Measurements from ENCODE around the gene CPO.

CPO gene

DNA sequence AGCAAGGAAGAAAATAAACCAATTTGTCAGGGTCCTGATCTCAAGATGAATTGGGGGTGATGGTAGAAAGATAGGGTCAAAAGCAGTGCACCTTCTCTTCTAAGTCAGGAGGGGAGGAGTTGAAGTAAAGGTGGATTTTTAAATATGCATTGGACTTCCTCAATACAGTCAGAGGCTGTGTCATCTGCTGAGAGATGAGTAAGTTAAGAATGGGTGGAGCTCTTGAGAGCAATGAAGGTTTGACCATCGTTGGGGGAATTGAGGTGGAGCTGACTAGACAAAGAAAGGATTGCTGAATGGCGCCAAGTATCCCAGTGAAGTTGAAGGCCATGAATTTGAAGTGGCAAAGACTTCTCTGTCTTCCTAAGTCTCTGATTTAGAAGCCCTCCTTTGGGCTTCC, 18.4 kb upstream of the CPO start:
- Histone ChIP-seq H3K9me3 (ENCODE audit: insufficient read depth, low read depth, low read length) (no peaks in the 10 kb centered on the region), H3K4me3 (ENCODE audit: low read length, poor library complexity, severe bottlenecking) (no peak overlapping the region), H2AFZ (ENCODE audit: low read length) (no peak overlapping the region), H3K27me3 (ENCODE audit: insufficient read depth, low read length, poor library complexity, severe bottlenecking) (no peaks in the 10 kb centered on the region), H3K4me2 (ENCODE audit: low read depth, low read length, poor library complexity, severe bottlenecking) (no peak overlapping the region), H3F3A (ENCODE audit: low read depth) (no peaks in the 10 kb centered on the region), H4K20me1 (ENCODE audit: insufficient read depth, low read length, poor library complexity, severe bottlenecking) (no peaks in the 10 kb centered on the region), H3K9ac (ENCODE audit: low read depth, low read length, poor library complexity, severe bottlenecking) (no peak overlapping the region), H3K36me3 (ENCODE audit: insufficient read depth, low read length) (no peaks in the 10 kb centered on the region), H3K79me2 (ENCODE audit: insufficient read depth, low read length) (no peaks in the 10 kb centered on the region), H3K9me2 (replicated peaks; ENCODE audit: low read depth, low read length) (no peaks in the 10 kb centered on the region), H3K4me1 (ENCODE audit: insufficient read depth, low read length, poor library complexity, severe bottlenecking) (no peaks in the 10 kb centered on the region)
- TF ChIP-seq EZH2phosphoT487 (IDR thresholded peaks at IDR 0.05; ENCODE audit: borderline replicate concordance): no peak
- TF ChIP-seq, protein P1, sequence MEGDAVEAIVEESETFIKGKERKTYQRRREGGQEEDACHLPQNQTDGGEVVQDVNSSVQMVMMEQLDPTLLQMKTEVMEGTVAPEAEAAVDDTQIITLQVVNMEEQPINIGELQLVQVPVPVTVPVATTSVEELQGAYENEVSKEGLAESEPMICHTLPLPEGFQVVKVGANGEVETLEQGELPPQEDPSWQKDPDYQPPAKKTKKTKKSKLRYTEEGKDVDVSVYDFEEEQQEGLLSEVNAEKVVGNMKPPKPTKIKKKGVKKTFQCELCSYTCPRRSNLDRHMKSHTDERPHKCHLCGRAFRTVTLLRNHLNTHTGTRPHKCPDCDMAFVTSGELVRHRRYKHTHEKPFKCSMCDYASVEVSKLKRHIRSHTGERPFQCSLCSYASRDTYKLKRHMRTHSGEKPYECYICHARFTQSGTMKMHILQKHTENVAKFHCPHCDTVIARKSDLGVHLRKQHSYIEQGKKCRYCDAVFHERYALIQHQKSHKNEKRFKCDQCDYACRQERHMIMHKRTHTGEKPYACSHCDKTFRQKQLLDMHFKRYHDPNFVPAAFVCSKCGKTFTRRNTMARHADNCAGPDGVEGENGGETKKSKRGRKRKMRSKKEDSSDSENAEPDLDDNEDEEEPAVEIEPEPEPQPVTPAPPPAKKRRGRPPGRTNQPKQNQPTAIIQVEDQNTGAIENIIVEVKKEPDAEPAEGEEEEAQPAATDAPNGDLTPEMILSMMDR (conservative IDR thresholded peaks at IDR 0.05; ENCODE audit: low read length): no peak

- TF ChIP-seq, protein P1 (conservative IDR thresholded peaks at IDR 0.05; ENCODE audit: low read length): no peak
- no peak for TF ChIP-seq EZH2phosphoT487 (IDR thresholded peaks at IDR 0.05; ENCODE audit: borderline replicate concordance)
- Histone ChIP-seq H3K9me3 (ENCODE audit: insufficient read depth, low read depth, low read length) (no peaks in the 10 kb centered on the region), H3K27me3 (ENCODE audit: insufficient read depth, low read length, poor library complexity, severe bottlenecking) (no peaks in the 10 kb centered on the region), H3K36me3 (ENCODE audit: insufficient read depth, low read length) (no peaks in the 10 kb centered on the region), H3F3A (ENCODE audit: low read depth) (no peaks in the 10 kb centered on the region), H3K4me2 (ENCODE audit: low read depth, low read length, poor library complexity, severe bottlenecking) (no peak overlapping the region), H3K79me2 (ENCODE audit: insufficient read depth, low read length) (no peaks in the 10 kb centered on the region), H3K9ac (ENCODE audit: low read depth, low read length, poor library complexity, severe bottlenecking) (no peak overlapping the region), H3K4me1 (ENCODE audit: insufficient read depth, low read length, poor library complexity, severe bottlenecking) (no peaks in the 10 kb centered on the region), H3K4me3 (ENCODE audit: low read length, poor library complexity, severe bottlenecking) (no peak overlapping the region), H3K9me2 (replicated peaks; ENCODE audit: low read depth, low read length) (no peaks in the 10 kb centered on the region), H2AFZ (ENCODE audit: low read length) (no peak overlapping the region), H4K20me1 (ENCODE audit: insufficient read depth, low read length, poor library complexity, severe bottlenecking) (no peaks in the 10 kb centered on the region)
Measured at GRCh38 chr2:206921529-206921928, 17.8 kb upstream of the CPO start.

DNA sequence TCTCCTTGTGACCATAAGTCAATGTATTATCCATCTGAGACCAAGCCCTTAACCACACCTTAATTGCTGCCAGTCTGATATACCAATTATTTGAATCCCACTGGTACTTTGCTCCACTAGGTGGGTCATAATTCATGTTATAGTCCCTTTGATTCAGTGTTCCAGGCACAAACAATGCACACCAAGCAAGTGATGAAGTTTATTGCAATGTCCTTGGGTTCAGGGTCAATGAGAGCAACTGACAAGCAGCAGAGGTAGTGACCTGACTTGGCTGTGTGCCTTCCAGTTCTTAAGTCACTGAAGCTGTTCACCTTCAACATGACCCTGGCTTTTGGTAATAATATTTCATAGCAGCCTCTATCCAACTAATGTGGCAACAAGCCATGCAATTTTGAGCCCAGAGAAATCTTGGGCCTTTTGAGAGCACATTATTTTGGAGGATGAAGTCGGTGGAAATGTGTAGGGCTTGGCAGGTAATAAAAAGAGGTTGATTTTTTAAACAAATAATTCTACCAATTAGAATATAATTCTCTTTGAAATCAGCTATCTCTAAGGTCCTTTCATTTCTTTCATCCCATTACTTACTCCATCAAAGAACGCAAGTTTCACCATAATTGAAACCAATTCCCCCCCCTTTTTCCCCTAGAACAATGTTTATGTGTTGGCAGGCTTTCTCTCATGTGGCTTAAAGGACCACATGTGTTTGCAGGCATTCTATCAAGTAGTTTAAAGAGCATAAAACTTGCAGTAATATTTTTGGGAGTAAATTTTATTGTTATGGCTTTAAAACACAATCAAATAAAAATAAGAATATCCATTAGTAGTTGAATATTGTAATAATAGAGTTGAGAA, 3.1 kb upstream of the CPO start:
- Histone ChIP-seq H4K20me1 (ENCODE audit: insufficient read depth, low read length, poor library complexity, severe bottlenecking) (no peaks in the 10 kb centered on the region), H3K9me3 (ENCODE audit: insufficient read depth, low read depth, low read length) (no peaks in the 10 kb centered on the region), H3K9ac (ENCODE audit: low read depth, low read length, poor library complexity, severe bottlenecking) (no peak overlapping the region), H3K36me3 (ENCODE audit: insufficient read depth, low read length) (no peaks in the 10 kb centered on the region), H3K4me1 (ENCODE audit: insufficient read depth, low read length, poor library complexity, severe bottlenecking) (no peaks in the 10 kb centered on the region), H3K4me2 (ENCODE audit: low read depth, low read length, poor library complexity, severe bottlenecking) (no peak overlapping the region), H3K4me3 (ENCODE audit: low read length, poor library complexity, severe bottlenecking) (no peak overlapping the region), H3K79me2 (ENCODE audit: insufficient read depth, low read length) (no peaks in the 10 kb centered on the region), H3K27me3 (ENCODE audit: insufficient read depth, low read length, poor library complexity, severe bottlenecking) (no peaks in the 10 kb centered on the region), H3F3A (ENCODE audit: low read depth) (no peaks in the 10 kb centered on the region), H2AFZ (ENCODE audit: low read length) (no peak overlapping the region), H3K9me2 (replicated peaks; ENCODE audit: low read depth, low read length) (no peaks in the 10 kb centered on the region)
- TF ChIP-seq, protein P1 (conservative IDR thresholded peaks at IDR 0.05; ENCODE audit: low read length): no peak
- no peak for TF ChIP-seq EZH2phosphoT487 (IDR thresholded peaks at IDR 0.05; ENCODE audit: borderline replicate concordance)

All from Loucy (cell line).